Endothelial cell (in vitro differentiated cells): ENCODE results near the gene CES5A. TPM values are rescaled to one million over a fixed set of nuclear protein-coding genes. Genes with fewer than 3 reads are reported as not detected.

Experiments used
- DNase-seq: peaks from one replicate; pipeline ENCODE4 v3.0.0; 2021; ENCODE audit warnings: low spot score
- H3K27ac Mint-ChIP-seq: one replicate; pipeline ENCODE4 v1.8.0; 2021; ENCODE audit warnings: mixed read lengths, inconsistent platforms; ENCODE audit not compliant: unreplicated experiment
- H3K27me3 Mint-ChIP-seq: one replicate; pipeline ENCODE4 v1.8.0; 2021; ENCODE audit warnings: mild to moderate bottlenecking, moderate library complexity, mixed read lengths, inconsistent platforms; ENCODE audit not compliant: unreplicated experiment
- H3K36me3 Mint-ChIP-seq: one replicate; pipeline ENCODE4 v1.8.0; 2021; ENCODE audit warnings: mild to moderate bottlenecking, low read depth, mixed read lengths, inconsistent platforms; ENCODE audit not compliant: unreplicated experiment
- H3K4me1 Mint-ChIP-seq: one replicate; pipeline ENCODE4 v1.8.0; 2021; ENCODE audit warnings: mild to moderate bottlenecking, mixed read lengths, inconsistent platforms; ENCODE audit not compliant: unreplicated experiment
- H3K4me3 Mint-ChIP-seq: one replicate; pipeline ENCODE4 v1.8.0; 2021; ENCODE audit warnings: mild to moderate bottlenecking, mixed read lengths, inconsistent platforms; ENCODE audit not compliant: unreplicated experiment
- H3K9me3 Mint-ChIP-seq: one replicate; pipeline ENCODE4 v1.8.0; 2021; ENCODE audit warnings: mixed read lengths, inconsistent platforms; ENCODE audit not compliant: unreplicated experiment
- total RNA-seq: library from RNA; stranded (reverse); fragmentation: NEBNext Ultra II Directional; extraction: Animal tissue kit (Norgen Biotek cat#: 25700); gene quantifications from one replicate; pipeline ENCODE4 v1.2.1, GENCODE V29; 2021; ENCODE audit not compliant: unreplicated experiment
- TF ChIP-seq, protein P1 (sequence below): fragments of 200-600 bp; sonication (generic); IDR thresholded peaks from one replicate; pipeline ENCODE4 v1.5.0; 2021; ENCODE audit warnings: antibody characterized with exemption; ENCODE audit not compliant: unreplicated experiment

Gene CES5A
- total RNA-seq, 1 donor from 2014 or later = not detected

DNA sequence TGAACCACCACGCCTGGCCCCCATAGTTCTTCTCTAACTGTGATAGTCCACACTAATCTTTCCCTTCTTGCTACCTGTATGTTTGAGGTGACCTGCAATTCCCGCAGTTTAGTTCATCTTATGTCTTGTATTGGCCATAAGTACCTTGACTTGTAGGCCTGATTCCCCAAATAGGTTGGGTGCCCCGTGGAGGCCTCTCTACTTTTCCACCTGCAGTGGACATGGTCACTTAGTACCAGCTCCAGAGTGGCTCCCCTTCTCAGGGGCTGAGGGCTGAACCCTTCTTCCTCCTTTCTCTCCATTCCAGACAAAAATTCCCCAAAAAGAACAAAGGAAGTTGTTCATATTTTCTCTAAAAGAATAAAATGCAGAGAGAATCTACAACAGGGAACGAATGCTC lies 33.5 kb upstream of the CES5A start:
- Mint-ChIP-seq H3K9me3 (no peaks in the 10 kb centered on the region), H3K4me1 (no peaks in the 10 kb centered on the region), H3K27ac (no peak overlapping the region), H3K4me3 (no peak overlapping the region), H3K36me3 (no peaks in the 10 kb centered on the region), H3K27me3 (peaks cover 11% of the 10 kb centered on the region)
- TF ChIP-seq, protein P1, sequence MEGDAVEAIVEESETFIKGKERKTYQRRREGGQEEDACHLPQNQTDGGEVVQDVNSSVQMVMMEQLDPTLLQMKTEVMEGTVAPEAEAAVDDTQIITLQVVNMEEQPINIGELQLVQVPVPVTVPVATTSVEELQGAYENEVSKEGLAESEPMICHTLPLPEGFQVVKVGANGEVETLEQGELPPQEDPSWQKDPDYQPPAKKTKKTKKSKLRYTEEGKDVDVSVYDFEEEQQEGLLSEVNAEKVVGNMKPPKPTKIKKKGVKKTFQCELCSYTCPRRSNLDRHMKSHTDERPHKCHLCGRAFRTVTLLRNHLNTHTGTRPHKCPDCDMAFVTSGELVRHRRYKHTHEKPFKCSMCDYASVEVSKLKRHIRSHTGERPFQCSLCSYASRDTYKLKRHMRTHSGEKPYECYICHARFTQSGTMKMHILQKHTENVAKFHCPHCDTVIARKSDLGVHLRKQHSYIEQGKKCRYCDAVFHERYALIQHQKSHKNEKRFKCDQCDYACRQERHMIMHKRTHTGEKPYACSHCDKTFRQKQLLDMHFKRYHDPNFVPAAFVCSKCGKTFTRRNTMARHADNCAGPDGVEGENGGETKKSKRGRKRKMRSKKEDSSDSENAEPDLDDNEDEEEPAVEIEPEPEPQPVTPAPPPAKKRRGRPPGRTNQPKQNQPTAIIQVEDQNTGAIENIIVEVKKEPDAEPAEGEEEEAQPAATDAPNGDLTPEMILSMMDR = no peak
- no peak for DNase-seq

DNA sequence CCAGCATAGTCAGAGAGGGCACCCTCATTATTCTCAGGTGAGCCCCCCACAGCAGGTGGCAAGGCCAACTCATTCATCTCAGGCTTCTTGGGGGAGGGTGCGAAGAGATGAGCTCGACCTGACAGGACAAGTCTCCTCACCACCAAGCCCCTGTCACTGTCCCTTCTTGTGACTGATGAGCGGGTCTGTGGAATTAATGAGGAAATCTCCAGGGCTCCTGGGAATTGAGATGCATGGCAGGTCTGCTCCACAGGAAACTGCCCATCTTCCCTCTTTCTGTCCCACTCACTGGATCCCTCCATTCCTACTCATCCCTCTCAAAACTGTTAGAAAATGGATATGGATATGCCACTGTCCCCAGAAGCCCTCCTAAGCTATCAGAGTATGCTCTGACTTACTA lies 32.5 kb upstream of the CES5A start:
- TF ChIP-seq, protein P1 = no peak
- no peaks in the 10 kb centered on the region for H3K36me3 Mint-ChIP-seq
- H3K9me3 Mint-ChIP-seq = no peaks in the 10 kb centered on the region
- no peak overlapping the region for H3K4me3 Mint-ChIP-seq
- no peak for DNase-seq
- H3K27me3 Mint-ChIP-seq = peaks cover 11% of the 10 kb centered on the region
- no peak overlapping the region for H3K27ac Mint-ChIP-seq
- no peaks in the 10 kb centered on the region for H3K4me1 Mint-ChIP-seq

DNA sequence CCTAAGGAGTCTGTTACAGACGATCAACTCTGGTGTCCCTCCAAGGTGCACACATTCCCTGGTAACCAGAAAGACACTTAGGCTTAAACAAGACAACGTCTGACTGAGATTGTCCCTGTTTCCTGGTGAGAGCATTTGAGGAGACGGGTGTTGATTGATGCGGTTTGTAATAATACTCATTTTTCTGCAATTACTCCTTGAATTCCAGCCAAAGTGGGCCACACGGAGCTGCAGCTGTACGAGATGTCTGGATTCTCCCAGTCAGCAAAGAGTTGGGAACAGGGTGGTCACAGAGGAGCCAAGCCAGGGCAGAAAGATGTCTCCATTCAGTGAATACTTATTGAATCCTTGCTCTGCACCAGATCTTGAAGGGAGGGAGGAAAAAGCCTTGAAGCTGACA lies 30.9 kb upstream of the CES5A start:
- H3K27ac Mint-ChIP-seq = no peak overlapping the region
- TF ChIP-seq, protein P1 = no peak
- H3K9me3 Mint-ChIP-seq = no peaks in the 10 kb centered on the region

DNA sequence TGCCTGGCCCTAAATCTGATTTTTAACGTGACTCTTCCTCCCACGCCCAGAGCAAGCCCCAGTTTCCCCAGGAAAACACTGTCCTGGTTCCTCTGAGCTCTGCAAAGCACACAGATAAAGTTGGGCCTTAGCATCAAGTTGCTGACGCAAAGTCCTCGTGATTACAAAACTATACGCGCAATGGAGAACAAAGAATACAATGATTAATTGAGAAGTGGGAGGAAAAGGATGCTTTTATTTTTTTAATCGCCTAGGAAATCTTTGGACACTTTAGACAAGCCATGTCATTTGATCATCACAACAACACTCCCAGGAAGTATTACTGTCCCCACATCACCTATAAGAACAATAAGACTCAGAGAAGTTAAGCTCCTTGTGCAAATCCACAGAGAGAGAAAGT lies 30.5 kb upstream of the CES5A start:
- Mint-ChIP-seq H3K27me3 (peaks cover 3% of the 10 kb centered on the region), H3K4me3 (no peak overlapping the region), H3K9me3 (no peaks in the 10 kb centered on the region), H3K4me1 (no peaks in the 10 kb centered on the region), H3K36me3 (no peaks in the 10 kb centered on the region), H3K27ac (no peak overlapping the region)
- DNase-seq = no peak
- TF ChIP-seq, protein P1 = no peak

More for the DNA sequence above, 30.9 kb upstream of the CES5A start:
- no peak for DNase-seq
- no peaks in the 10 kb centered on the region for H3K36me3 Mint-ChIP-seq
- H3K4me3 Mint-ChIP-seq = no peak overlapping the region
- peaks cover 6% of the 10 kb centered on the region for H3K27me3 Mint-ChIP-seq
- H3K4me1 Mint-ChIP-seq = no peaks in the 10 kb centered on the region

DNA sequence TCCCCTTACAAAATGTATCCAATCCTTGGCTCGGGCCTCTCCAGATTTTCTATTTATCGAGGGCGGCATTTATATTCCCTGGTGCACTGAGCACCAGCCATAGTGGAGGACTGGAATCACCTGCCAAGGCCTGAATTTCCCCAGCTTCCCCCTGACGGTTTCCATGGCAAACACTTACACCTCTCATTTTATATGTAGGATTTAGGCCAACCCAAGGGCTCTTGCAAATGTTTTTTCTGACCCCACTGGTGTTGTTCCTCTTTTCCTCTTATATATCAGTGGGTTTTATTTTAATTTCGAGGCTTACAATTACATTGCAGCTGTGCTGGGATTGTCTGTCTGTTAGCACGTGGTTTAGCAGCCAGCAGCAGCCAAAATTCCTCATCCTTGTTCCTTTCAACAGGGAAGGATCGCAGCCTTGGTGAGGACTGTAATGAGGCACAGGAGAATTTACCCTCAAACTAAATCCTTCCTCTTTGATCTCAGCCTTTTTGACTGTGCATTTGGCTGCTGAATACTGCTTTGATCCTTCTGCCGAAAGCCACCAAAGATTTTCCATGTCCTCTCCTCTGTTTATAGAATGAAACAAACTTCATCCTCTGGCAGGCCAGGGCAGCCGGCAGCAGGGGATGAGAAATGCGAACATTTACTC lies 26.5 kb upstream of the CES5A start:
- Mint-ChIP-seq H3K27ac (no peak overlapping the region), H3K27me3 (no peaks in the 10 kb centered on the region), H3K4me1 (no peaks in the 10 kb centered on the region), H3K9me3 (no peaks in the 10 kb centered on the region), H3K4me3 (no peak overlapping the region), H3K36me3 (no peaks in the 10 kb centered on the region)
- DNase-seq = no peak
- TF ChIP-seq, protein P1 = no peak
